GM21367 (cell line): ENCODE results near the gene PNMA6E.

Experiments used
- ATAC-seq: cut with Tn5 transposase; IDR thresholded peaks from one replicate; pipeline ENCODE4 v1.9.1; 2021; ENCODE audit not compliant: unreplicated experiment

The PNMA6E gene

DNA sequence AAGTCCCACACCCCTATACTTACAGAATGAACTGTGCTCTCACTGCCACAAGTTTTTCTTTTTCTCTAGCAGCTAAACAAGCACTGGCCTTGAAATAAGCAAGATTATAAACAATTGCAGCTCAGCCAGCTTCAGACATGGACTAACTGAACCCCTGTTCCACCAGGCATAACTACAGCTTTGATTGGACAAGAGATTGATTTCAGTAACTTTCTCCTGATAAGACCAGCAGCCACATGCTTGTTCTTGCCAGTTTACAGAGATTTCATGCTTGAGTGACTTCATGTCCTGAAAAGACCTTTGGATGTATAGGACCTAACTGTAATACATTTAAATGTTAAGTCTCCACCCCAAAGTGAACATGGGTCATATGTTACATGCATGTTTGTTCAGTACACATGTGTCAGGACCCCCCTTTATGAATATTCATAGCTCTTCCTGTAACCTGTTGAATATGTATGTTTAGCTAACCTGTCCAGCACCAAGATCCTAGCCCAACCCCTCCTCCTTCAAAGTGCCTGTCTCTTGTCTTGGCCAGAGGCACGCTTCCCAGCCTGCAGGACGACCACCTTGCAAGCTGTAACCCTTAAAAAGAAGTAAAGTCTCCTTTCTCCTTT is 39.3 kb downstream of the PNMA6E start:
- ATAC-seq: no peak

DNA sequence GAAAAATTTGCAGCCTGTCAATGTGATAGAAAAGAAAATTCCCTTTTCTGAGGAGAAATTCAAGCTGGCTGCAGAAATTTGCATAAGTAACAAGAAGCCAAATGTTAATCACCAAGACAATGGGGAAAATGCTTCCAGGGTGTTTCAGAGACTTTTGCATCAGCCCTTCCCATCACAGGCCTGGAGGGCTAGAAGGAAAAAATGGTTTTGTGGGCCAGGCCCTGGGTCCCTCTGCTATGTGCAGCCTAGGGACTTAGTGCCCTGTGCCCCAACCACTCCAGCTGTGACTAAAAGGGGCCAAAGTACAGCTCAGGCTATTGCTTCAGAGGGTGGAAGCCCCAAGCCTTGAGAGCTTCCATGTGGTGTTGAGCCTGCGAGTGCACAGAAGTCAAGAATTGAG is 43.3 kb downstream of the PNMA6E start:
- ATAC-seq: no peak

DNA sequence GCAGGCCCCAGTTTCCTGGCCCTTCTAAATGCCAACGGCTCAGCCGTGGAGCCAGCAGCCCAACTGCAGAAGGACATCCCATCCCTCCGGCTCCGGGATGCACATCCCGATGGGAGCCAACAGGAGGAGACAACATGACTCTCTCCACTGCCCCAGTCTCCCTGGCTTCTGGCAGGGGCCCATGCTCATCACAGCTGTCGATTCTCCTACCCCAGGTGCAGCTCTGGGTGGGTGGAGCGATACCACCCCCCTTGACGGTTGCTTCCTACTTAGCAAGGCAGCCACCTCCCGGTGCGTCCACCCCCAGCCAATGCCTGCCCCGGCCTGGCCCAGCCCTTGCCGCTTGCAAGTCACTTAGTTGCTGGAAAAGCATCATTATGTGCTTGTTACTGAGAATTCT is 47.7 kb downstream of the PNMA6E start:
- no peak for ATAC-seq

DNA sequence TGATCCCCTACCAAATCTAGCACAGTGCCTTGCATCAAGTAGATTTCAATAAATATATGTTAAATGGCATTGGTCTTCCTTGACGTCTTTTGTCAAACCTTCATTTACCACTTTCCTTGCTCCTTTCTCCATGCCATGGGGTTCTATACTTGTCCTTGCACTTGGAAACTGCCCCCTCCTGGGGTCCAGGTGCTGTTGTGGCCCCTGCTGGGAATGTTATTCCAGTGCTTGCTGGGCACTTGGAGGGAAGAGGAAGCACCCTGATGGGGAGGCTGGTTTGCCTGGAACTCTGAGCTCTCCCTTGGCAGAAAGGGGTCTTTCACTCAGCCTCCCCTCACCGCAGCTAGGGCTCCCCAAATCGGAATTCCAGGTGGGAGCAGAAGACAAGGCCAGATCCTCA is 48.3 kb downstream of the PNMA6E start:
- no peak for ATAC-seq

DNA sequence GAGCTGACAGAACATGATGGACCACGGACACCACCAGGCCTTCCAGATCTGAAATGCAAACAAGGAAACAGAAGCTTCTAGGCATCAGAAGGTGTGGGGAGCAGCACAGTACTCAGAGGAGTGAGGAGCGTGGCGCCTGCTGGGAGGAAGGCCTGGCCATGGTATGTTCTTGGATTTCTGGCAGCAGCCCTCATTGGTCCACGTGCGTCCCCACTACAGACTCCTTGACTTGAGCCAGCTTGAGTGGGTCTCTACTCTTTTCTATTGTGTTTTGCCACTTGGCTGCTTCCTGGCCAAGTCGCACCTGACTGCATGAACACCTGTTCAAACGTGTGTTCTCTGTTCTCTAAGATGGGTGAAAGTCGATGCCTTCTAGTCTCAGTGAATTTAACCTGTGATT is 49.2 kb downstream of the PNMA6E start:
- ATAC-seq: no peak

DNA sequence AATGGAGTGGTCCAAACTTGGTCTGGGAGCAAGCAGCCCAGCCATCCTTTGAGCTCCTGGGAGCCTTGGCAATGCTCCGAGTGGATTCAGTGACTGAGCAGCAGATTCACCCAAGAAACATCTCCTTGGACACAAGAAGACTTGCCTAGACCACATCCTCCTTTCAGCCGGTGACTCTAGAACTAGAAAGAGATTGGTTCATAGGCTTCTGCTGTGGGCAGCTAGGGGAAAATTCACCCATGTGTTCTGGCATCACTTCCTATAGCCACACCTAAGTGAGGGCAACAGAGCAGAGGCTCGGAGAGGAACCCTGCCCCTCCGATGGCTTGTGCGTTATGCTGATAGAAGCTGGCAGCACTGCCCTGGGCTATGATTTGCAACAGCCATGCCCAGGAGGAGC is 51.2 kb downstream of the PNMA6E start:
- ATAC-seq: no peak

DNA sequence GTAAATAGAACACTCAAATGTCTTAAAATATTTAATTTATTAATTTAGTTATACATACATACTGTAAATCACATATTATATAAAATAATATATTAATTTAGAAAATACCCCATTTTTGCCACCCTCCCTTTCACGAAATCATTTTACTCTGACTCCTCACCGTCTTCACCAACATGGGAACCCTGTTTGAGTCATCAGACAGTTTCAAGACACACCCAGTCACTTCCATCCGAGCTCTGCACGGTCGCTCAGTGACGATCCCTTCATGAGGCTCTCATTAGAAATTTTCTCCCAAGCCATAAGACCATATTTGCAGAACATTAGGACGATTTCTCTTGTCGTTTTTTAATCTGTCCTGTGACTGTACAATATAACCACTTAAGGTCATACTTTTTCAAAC is 52.7 kb downstream of the PNMA6E start:
- no peak for ATAC-seq

DNA sequence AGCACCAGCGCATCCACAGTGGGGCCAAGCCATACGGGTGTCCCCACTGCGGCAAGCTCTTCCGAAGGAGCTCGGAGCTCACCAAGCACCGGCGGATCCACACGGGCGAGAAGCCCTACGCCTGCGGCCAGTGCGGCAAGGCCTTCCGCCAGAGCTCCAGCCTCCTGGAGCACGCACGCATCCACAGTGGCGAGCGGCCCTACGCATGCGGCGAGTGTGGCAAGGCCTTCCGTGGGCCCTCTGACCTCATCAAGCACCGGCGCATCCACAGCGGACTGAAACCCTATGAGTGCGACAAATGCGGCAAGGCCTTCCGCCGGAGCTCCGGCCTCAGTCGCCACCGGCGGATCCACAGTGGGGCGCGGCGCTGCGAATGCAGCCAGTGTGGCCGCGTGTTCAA is 53.6 kb downstream of the PNMA6E start:
- ATAC-seq: no peak
